Measurements from ENCODE around the gene CD82. TPM values are rescaled to one million over a fixed set of nuclear protein-coding genes. Genes with fewer than 3 reads are reported as not detected.

The CD82 gene
- total and polyA plus RNA-seq, 2 donors (not counting 1 experiment from before 2014, with no cell fraction given): 192 to 438 TPM

DNA sequence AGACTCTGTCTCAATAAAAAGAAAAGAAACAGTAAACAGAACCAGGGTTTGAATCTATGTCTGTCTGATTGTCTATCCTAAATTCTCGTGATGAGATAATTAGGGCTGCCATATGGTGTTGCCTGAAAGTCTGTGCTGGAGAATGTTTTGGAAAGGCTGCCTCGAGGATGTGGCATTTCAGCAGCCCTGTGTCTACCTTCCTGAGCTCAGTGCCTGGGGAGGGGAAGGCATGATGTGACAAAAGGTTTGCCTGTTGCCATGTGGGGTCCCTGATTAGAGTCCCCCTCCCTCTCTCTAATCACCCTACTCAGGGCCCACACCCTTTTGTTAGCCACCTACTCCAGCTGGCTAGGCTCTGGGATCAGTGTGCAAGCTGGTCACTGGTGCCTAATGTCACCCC is 15.2 kb downstream of the CD82 start:
- Mint-ChIP-seq H3K4me3 (no peak overlapping the region), H3K9me3 (ENCODE audit: insufficient read depth) (no peaks in the 10 kb centered on the region), H3K27me3 (no peaks in the 10 kb centered on the region), H3K27ac (peak overlapping the region; percentile 78), H3K4me1 (peaks cover 80% of the 10 kb centered on the region)
- peaks cover 99% of the 10 kb centered on the region for H4K20me1 ChIP-seq (ENCODE audit: control insufficient read depth, insufficient read depth, low read length, poor library complexity, severe bottlenecking)
- WGBS (ENCODE audit: insufficient coverage): 90% methylated on average over 2 of the region's 2 CpGs
- TF ChIP-seq, protein P1, sequence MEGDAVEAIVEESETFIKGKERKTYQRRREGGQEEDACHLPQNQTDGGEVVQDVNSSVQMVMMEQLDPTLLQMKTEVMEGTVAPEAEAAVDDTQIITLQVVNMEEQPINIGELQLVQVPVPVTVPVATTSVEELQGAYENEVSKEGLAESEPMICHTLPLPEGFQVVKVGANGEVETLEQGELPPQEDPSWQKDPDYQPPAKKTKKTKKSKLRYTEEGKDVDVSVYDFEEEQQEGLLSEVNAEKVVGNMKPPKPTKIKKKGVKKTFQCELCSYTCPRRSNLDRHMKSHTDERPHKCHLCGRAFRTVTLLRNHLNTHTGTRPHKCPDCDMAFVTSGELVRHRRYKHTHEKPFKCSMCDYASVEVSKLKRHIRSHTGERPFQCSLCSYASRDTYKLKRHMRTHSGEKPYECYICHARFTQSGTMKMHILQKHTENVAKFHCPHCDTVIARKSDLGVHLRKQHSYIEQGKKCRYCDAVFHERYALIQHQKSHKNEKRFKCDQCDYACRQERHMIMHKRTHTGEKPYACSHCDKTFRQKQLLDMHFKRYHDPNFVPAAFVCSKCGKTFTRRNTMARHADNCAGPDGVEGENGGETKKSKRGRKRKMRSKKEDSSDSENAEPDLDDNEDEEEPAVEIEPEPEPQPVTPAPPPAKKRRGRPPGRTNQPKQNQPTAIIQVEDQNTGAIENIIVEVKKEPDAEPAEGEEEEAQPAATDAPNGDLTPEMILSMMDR (IDR thresholded peaks at IDR 0.05): no peak
- no peak for TF ChIP-seq EZH2 (IDR thresholded peaks at IDR 0.05; ENCODE audit: borderline replicate concordance, insufficient read depth, low read depth, low read length, poor library complexity, severe bottlenecking)
- H3K9me3 ChIP-seq (ENCODE audit: control extremely low read depth in 1 of 3, control insufficient read depth in 2 of 3, insufficient read depth in 1 of 3, low read length in 2 of 3): peaks cover 0 to 8% (median 2%) of the 10 kb centered on the region in 3 donors
- no peak overlapping the region for H3K4me2 ChIP-seq (replicated peaks; ENCODE audit: low read depth, low read length, poor library complexity, severe bottlenecking)
- H2AFZ ChIP-seq (ENCODE audit: insufficient read depth, low read depth, low read length, poor library complexity, severe bottlenecking): no peak overlapping the region
- H3K79me2 ChIP-seq (ENCODE audit: control insufficient read depth, insufficient read depth, low read length): peaks cover 96% of the 10 kb centered on the region
- intact Hi-C loops (cut with micrococcal nuclease): no loop called here
- ATAC-seq (ENCODE audit: low read depth): no peak
- no peak overlapping the region for H3K9ac ChIP-seq (ENCODE audit: low read length)
- ChIA-PET POLR2A (interaction anchor here (0.7 kb wide), 1 partner anchor 701 kb away, joined by 3 read pairs; no protein-coding TSS in a partner anchor), CTCF (interaction anchor here (1.1 to 1.5 kb wide), 4 partner anchors 15 to 36 kb away, joined by 3 to 5 read pairs (median 4); no protein-coding TSS in a partner anchor)
- no peak for DNase-seq
- no peaks in the 10 kb centered on the region for H3K27me3 ChIP-seq (replicated peaks in 1 of 4; ENCODE audit: control extremely low read depth in 1 of 4, control insufficient read depth in 3 of 4, insufficient read depth in 4 of 4, low read length in 3 of 4)
- peaks cover 41 to 59% of the 10 kb centered on the region in 2 donors for H3K4me1 ChIP-seq (ENCODE audit: control insufficient read depth in 2 of 2, insufficient read depth in 2 of 2, low read length in 2 of 2)
- peaks cover 2 to 71% of the 10 kb centered on the region in 2 experiments for H3K36me3 ChIP-seq (replicated peaks in 1 of 2; ENCODE audit: control extremely low read depth in 1 of 2, control insufficient read depth in 1 of 2, extremely low read depth in 1 of 2, insufficient read depth in 2 of 2, low read length in 1 of 2)
- peak overlapping the region in 1 of 2 donors; percentile 36 for H3K27ac ChIP-seq (ENCODE audit: low read length in 2 of 2)
- H3K4me3 ChIP-seq (ENCODE audit: control extremely low read depth in 1 of 5, extremely low read depth in 1 of 5, insufficient read depth in 1 of 5, low read depth in 2 of 5, low read length in 4 of 5): no peak overlapping the region

DNA sequence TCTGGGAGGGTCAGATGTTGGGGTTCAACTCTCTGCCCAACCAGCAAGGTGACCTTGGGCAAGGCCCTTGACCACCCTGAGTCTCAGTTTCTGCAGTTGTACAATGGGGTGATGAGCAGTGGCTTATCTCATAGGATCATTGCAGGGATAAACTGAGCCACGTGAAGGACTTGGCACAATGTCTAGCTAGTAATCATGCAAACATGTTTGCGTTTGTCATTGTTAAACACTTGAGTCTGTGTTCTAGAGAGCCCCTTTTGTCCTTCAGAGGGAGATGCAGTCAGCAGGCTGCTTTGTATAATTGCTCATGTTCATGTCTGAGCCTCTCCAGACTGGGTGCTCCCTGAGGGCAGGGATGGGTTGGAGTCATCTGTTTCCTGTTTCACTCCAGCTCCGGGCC is 15.8 kb downstream of the CD82 start:
- H4K20me1 ChIP-seq (ENCODE audit: control insufficient read depth, insufficient read depth, low read length, poor library complexity, severe bottlenecking): peaks cover 99% of the 10 kb centered on the region
- Mint-ChIP-seq H3K9me3 (ENCODE audit: insufficient read depth) (no peaks in the 10 kb centered on the region), H3K27me3 (no peaks in the 10 kb centered on the region), H3K4me3 (no peak overlapping the region), H3K27ac (peak overlapping the region; percentile 78), H3K4me1 (peaks cover 74% of the 10 kb centered on the region)
- peaks cover 35 to 54% of the 10 kb centered on the region in 2 donors for H3K4me1 ChIP-seq (ENCODE audit: control insufficient read depth in 2 of 2, insufficient read depth in 2 of 2, low read length in 2 of 2)
- no peak overlapping the region for H3K4me3 ChIP-seq (ENCODE audit: control extremely low read depth in 1 of 5, extremely low read depth in 1 of 5, insufficient read depth in 1 of 5, low read depth in 2 of 5, low read length in 4 of 5)
- no peak for ATAC-seq (ENCODE audit: low read depth)
- H3K79me2 ChIP-seq (ENCODE audit: control insufficient read depth, insufficient read depth, low read length): peaks cover 96% of the 10 kb centered on the region
- ChIA-PET POLR2A (interaction anchor here (0.7 kb wide), 1 partner anchor 701 kb away, joined by 3 read pairs; no protein-coding TSS in a partner anchor), CTCF (interaction anchor here (1.1 to 1.5 kb wide), 4 partner anchors 15 to 36 kb away, joined by 3 to 5 read pairs (median 4); no protein-coding TSS in a partner anchor)
- H3K9ac ChIP-seq (ENCODE audit: low read length): no peak overlapping the region
- no peak overlapping the region for H2AFZ ChIP-seq (ENCODE audit: insufficient read depth, low read depth, low read length, poor library complexity, severe bottlenecking)
- intact Hi-C loops (cut with micrococcal nuclease): no loop called here
- DNase-seq: no peak
- no peak overlapping the region for H3K4me2 ChIP-seq (replicated peaks; ENCODE audit: low read depth, low read length, poor library complexity, severe bottlenecking)
- no peaks in the 10 kb centered on the region for H3K27me3 ChIP-seq (replicated peaks in 1 of 4; ENCODE audit: control extremely low read depth in 1 of 4, control insufficient read depth in 3 of 4, insufficient read depth in 4 of 4, low read length in 3 of 4)
- TF ChIP-seq EZH2 (IDR thresholded peaks at IDR 0.05; ENCODE audit: borderline replicate concordance, insufficient read depth, low read depth, low read length, poor library complexity, severe bottlenecking): no peak
- TF ChIP-seq, protein P1 (IDR thresholded peaks at IDR 0.05): no peak
- H3K27ac ChIP-seq (ENCODE audit: low read length in 2 of 2): peak overlapping the region in 1 of 2 donors; percentile 20
- 93% methylated on average over 3 of the region's 3 CpGs for WGBS (ENCODE audit: insufficient coverage)
- peaks cover 0 to 8% (median 2%) of the 10 kb centered on the region in 3 donors for H3K9me3 ChIP-seq (ENCODE audit: control extremely low read depth in 1 of 3, control insufficient read depth in 2 of 3, insufficient read depth in 1 of 3, low read length in 2 of 3)
- peaks cover 2 to 71% of the 10 kb centered on the region in 2 experiments for H3K36me3 ChIP-seq (replicated peaks in 1 of 2; ENCODE audit: control extremely low read depth in 1 of 2, control insufficient read depth in 1 of 2, extremely low read depth in 1 of 2, insufficient read depth in 2 of 2, low read length in 1 of 2)
